Measurements from ENCODE around the gene RAB27A.
"Not testable (repeated sequence)": the region's sequence is repeated elsewhere in the genome, so short reads cannot be mapped to it uniquely, and the experiment has no call there.

The RAB27A gene

GRCh38 chr15:55255714-55256113 lies 33.9 kb downstream of the RAB27A start:
- TF ChIP-seq CTCF (IDR thresholded peaks at IDR 0.05; ENCODE audit: low read depth, low read length): no peak
- DNase-seq (ENCODE audit: extremely low read depth, low read depth): no peak

GRCh38 chr15:55254916-55255679 lies 34.5 kb downstream of the RAB27A start:
- TF ChIP-seq CTCF (IDR thresholded peaks at IDR 0.05; ENCODE audit: low read depth, low read length): no peak
- no peak for DNase-seq (ENCODE audit: extremely low read depth, low read depth)

- no peak for TF ChIP-seq CTCF (IDR thresholded peaks at IDR 0.05; ENCODE audit: low read depth, low read length)
- DNase-seq (ENCODE audit: extremely low read depth, low read depth): peak; percentile 32
Measured at GRCh38 chr15:55253580-55253979, 36.0 kb downstream of the RAB27A start.

GRCh38 chr15:55252201-55252600 lies 37.4 kb downstream of the RAB27A start:
- DNase-seq (ENCODE audit: extremely low read depth, low read depth): not testable (repeated sequence)

- no peak for TF ChIP-seq CTCF (IDR thresholded peaks at IDR 0.05; ENCODE audit: low read depth, low read length)
- no peak for DNase-seq (ENCODE audit: extremely low read depth, low read depth)
Measured at GRCh38 chr15:55250941-55251340, 38.7 kb downstream of the RAB27A start.

GRCh38 chr15:55250392-55250791 lies 39.2 kb downstream of the RAB27A start:
- no peak for TF ChIP-seq CTCF (IDR thresholded peaks at IDR 0.05; ENCODE audit: low read depth, low read length)
- DNase-seq (ENCODE audit: extremely low read depth, low read depth): peak; percentile 84

- not testable (repeated sequence) for DNase-seq (ENCODE audit: extremely low read depth, low read depth)
Measured at GRCh38 chr15:55249885-55250284, 39.7 kb downstream of the RAB27A start.

GRCh38 chr15:55248895-55249294 lies 40.7 kb downstream of the RAB27A start:
- no peak for DNase-seq (ENCODE audit: extremely low read depth, low read depth)
- TF ChIP-seq CTCF (IDR thresholded peaks at IDR 0.05; ENCODE audit: low read depth, low read length): no peak
